CD4-positive, alpha-beta T cell (primary cell): ENCODE data around the gene RAI1. TPM values are rescaled to one million over a fixed set of nuclear protein-coding genes. Genes with fewer than 3 reads are reported as not detected.
A peak's percentile ranks its signal among the peaks of the same experiment; 100 is the strongest.

Source experiments
- ATAC-seq: fragments of 200-7000 bp; cut with Tn5 transposase; one replicate; pipeline ENCODE4 v1.10.0; 2022; ENCODE audit warnings: mild to moderate bottlenecking; ENCODE audit not compliant: poor library complexity
- CTCF ChIA-PET: fragments of 350-600 bp; sonication (Branson Sonifier 250); formaldehyde crosslinking; loops from one replicate; lab custom pipeline; 2021; ENCODE audit warnings: antibody characterized with exemption, inconsistent platforms; lab: Charles Lee
- POLR2A ChIA-PET: fragments of 350-600 bp; sonication (Branson Sonifier 250); formaldehyde crosslinking; loops from one replicate; lab custom pipeline; 2021; ENCODE audit warnings: antibody characterized with exemption, inconsistent platforms; lab: Charles Lee
- DNase-seq, 14 experiments: peaks; one replicate each; pipeline ENCODE4 v3.0.0-alpha.2; 2013 to 2020; ENCODE audit warnings: mixed read lengths in 2 of 14
- H3K27ac ChIP-seq, 2 donors: one replicate each; pipeline versions ENCODE4 v1.5.1 to v1.7.0; 2013; ENCODE audit warnings: low read length in 2 of 2, low read depth in 1 of 2, mild to moderate bottlenecking in 1 of 2
- H3K27me3 ChIP-seq, 2 experiments: 1 replicate in 1 of 2; 2 replicates in 1 of 2; pipeline versions ENCODE4 v1.6.1 to v1.7.0; 2013; ENCODE audit warnings: low read length in 2 of 2, control low read depth in 1 of 2, mild to moderate bottlenecking in 1 of 2, moderate library complexity in 1 of 2; ENCODE audit not compliant: insufficient read depth in 2 of 2, control insufficient read depth in 1 of 2
- H3K36me3 ChIP-seq: one replicate; pipeline ENCODE4 v1.6.1; 2013; ENCODE audit warnings: low read length, control low read depth; ENCODE audit not compliant: insufficient read depth
- H3K4me1 ChIP-seq: one replicate; pipeline ENCODE4 v1.6.1; 2013; ENCODE audit warnings: low read length, control low read depth; ENCODE audit not compliant: insufficient read depth
- H3K4me3 ChIP-seq: one replicate; pipeline ENCODE4 v1.5.1; 2013; ENCODE audit warnings: mild to moderate bottlenecking, low read length, moderate library complexity
- H3K9me3 ChIP-seq, 2 experiments: 1 replicate in 1 of 2; 2 replicates in 1 of 2; pipeline versions ENCODE4 v1.6.1 to v1.7.0; 2013; ENCODE audit warnings: low read length in 2 of 2, mild to moderate bottlenecking in 2 of 2, control low read depth in 1 of 2, moderate library complexity in 1 of 2; ENCODE audit not compliant: control insufficient read depth in 1 of 2, insufficient read depth in 1 of 2
- H3K27ac Mint-ChIP-seq: one replicate; pipeline ENCODE4 v1.8.0; 2020; ENCODE audit warnings: mixed read lengths
- H3K27me3 Mint-ChIP-seq: one replicate; pipeline ENCODE4 v1.8.0; 2021; ENCODE audit warnings: mixed read lengths
- H3K36me3 Mint-ChIP-seq: one replicate; pipeline ENCODE4 v1.8.0; 2021; ENCODE audit warnings: low read depth, mixed read lengths
- H3K4me1 Mint-ChIP-seq: one replicate; pipeline ENCODE4 v1.8.0; 2021; ENCODE audit warnings: low read depth, mixed read lengths
- H3K4me3 Mint-ChIP-seq: one replicate; pipeline ENCODE4 v1.8.0; 2020; ENCODE audit warnings: mild to moderate bottlenecking, mixed read lengths
- H3K9me3 Mint-ChIP-seq: one replicate; pipeline ENCODE4 v1.8.0; 2020; ENCODE audit warnings: mixed read lengths
- intact Hi-C, 2 experiments: fragments of 100-400 bp; cut with DNase I in 1 of 2; cut with micrococcal nuclease in 1 of 2; formaldehyde crosslinking; loops; one replicate each; pipeline versions ENCODE4 v1.15.1 to v1.9.0; 2023 to 2025; cut with DNase I, micrococcal nuclease
- total RNA-seq, 174 experiments: library from RNA in 2 of 174; stranded (reverse) in 2 of 174; gene quantifications; one replicate each; pipeline ENCODE4 v1.2.3 and lab custom pipeline; 2021 to 2026
- TF ChIP-seq, protein P1 (sequence below): fragments of 200-600 bp; IDR thresholded peaks from one replicate; pipeline ENCODE4 v1.8.0; 2022; ENCODE audit warnings: antibody characterized with exemption, mild to moderate bottlenecking

RAI1 gene
- total RNA-seq, 2 experiments from 2014 or later: 19.3 to 25.2 TPM

DNA sequence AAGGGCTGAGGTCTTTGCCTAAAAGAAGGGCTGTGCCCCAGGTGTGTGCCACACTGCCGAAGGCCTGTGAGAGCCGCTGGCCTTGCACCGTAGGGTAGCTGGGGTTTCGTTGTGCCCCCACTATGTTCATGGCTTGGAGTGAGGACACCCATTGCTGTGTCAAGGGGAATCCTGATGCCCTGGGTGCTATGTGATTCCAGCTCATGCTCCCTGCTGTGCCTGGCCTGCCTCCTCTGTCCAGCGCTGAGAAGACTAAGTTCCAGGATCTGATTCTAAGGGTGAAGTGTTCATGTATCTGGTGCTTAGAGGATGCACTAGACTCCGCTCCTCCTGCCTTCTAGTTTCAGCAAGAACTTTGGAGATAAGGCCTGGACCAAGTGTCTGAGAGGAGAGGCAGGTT is 108.2 kb downstream of the RAI1 start:
- CTCF ChIA-PET: no interaction called here
- H3K4me1 Mint-ChIP-seq: peaks cover 38% of the 10 kb centered on the region
- Histone ChIP-seq H3K4me1 (peaks cover 40% of the 10 kb centered on the region), H3K27ac (no peak overlapping the region), H3K9me3 (no peaks in the 10 kb centered on the region), H3K36me3 (peaks cover 6% of the 10 kb centered on the region), H3K27me3 (no peaks in the 10 kb centered on the region), H3K4me3 (no peak overlapping the region)
- no peaks in the 10 kb centered on the region for H3K27me3 Mint-ChIP-seq
- H3K9me3 Mint-ChIP-seq: no peaks in the 10 kb centered on the region
- no peak overlapping the region for H3K27ac Mint-ChIP-seq
- POLR2A ChIA-PET: no interaction called here
- ATAC-seq (no peak), DNase-seq (no peak)
- no peak overlapping the region for H3K4me3 Mint-ChIP-seq
- intact Hi-C loops: loop anchor here in 1 of 2 experiments (10.0 kb wide), 1 partner anchor 95 kb away; no protein-coding TSS in a partner anchor
- no peaks in the 10 kb centered on the region for H3K36me3 Mint-ChIP-seq
- TF ChIP-seq, protein P1, sequence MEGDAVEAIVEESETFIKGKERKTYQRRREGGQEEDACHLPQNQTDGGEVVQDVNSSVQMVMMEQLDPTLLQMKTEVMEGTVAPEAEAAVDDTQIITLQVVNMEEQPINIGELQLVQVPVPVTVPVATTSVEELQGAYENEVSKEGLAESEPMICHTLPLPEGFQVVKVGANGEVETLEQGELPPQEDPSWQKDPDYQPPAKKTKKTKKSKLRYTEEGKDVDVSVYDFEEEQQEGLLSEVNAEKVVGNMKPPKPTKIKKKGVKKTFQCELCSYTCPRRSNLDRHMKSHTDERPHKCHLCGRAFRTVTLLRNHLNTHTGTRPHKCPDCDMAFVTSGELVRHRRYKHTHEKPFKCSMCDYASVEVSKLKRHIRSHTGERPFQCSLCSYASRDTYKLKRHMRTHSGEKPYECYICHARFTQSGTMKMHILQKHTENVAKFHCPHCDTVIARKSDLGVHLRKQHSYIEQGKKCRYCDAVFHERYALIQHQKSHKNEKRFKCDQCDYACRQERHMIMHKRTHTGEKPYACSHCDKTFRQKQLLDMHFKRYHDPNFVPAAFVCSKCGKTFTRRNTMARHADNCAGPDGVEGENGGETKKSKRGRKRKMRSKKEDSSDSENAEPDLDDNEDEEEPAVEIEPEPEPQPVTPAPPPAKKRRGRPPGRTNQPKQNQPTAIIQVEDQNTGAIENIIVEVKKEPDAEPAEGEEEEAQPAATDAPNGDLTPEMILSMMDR: no peak

DNA sequence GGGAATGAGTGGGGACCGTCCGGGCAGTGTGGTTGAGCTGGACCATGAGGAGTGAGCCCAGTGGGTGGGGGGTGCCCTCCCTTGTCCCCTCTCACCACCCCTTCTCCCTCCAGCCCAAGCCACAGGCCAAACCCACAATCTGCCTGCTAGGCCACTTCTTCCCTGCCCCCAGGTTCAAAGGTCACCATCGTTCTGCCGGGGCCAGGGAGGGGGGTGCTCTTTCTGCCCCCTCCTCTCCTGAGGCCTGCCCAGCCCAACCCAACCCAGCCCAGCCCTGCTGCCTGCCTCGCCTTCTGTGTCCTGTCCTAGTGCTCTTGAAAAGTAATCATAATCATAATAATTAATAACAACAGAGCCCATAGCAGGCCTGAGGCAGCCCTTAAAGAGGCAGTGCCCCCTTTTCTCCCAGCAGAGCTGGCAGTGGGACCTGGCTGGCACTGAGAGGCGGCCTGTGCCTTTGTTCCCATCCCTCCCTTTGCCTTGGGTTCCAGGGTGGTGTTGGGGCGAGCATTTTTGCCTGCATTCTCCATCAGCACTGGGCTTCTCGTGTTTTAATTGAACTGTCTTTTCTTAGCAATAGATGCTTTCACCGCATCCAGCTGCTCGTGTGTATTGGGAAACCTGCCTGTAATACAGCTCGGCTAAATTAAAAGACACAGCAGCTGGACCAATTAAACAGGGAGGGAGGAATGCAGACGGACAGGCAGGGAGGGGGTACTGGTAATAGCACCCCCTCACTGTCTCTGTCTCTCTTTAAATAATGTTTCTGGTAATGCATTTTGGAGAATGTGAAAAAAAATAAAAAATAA is 108.8 kb downstream of the RAI1 start:
- DNase-seq (no peak), ATAC-seq (no peak)
- H3K4me1 Mint-ChIP-seq: peaks cover 32% of the 10 kb centered on the region
- peak overlapping the region in 1 of 2 donors; percentile 27 for H3K27ac ChIP-seq
- peaks cover 12% of the 10 kb centered on the region for H3K36me3 ChIP-seq
- no peak overlapping the region for H3K4me3 ChIP-seq
- TF ChIP-seq, protein P1: no peak
- peaks cover 38% of the 10 kb centered on the region for H3K4me1 ChIP-seq
- no peaks in the 10 kb centered on the region for H3K9me3 Mint-ChIP-seq
- H3K9me3 ChIP-seq: no peaks in the 10 kb centered on the region
- H3K4me3 Mint-ChIP-seq: no peak overlapping the region
- ChIA-PET CTCF (no interaction called here), POLR2A (no interaction called here)
- H3K27me3 ChIP-seq: no peaks in the 10 kb centered on the region
- H3K27me3 Mint-ChIP-seq: no peaks in the 10 kb centered on the region
- intact Hi-C loops: loop anchor here (5.0 to 10.0 kb wide), 4 partner anchors 33 to 108 kb away; partner anchors contain the start of gene RAI1 (in 1 of the 2)
- H3K36me3 Mint-ChIP-seq: no peaks in the 10 kb centered on the region
- peak overlapping the region; percentile 49 for H3K27ac Mint-ChIP-seq

DNA sequence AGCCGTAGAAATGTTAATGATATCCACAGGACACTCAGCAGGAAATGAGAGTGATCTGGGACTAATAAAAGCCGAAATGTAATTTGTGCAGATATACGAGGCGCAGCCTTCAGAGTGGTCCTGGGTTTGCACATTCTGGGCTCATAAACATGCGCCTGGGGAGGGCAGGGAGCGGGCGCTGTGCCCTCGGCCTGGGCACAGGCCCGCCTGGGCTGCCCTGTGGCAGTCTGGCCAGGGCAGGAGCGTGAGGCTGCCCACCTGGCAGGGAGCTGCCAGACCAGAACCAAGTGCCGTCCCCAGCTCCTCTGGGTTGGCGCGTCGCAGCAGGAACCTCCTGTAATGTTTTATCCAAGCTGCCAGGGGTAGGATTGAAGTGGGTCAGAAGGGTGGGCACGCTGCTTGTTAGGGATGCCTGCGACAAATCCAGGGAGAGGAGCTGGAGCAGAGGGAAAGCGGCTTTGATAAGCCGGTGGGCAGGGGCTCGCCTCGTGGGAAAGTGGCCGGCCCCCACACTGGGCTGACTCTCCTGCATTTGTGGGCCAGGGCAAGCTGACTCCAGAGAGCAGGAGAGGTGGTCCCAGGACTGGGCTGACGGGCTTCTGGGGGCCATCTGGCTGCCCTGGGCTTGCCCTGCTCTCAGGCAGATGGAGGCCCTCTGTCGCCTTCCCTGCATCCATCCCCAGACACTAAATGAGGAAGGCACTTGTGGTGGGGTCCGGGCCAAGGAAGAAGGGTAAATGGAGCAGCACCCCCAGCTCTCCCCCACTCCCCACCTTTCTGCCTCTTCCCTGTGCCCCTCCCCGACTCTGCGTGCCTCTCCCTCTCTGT is 109.6 kb downstream of the RAI1 start:
- ChIA-PET CTCF (no interaction called here), POLR2A (no interaction called here)
- TF ChIP-seq, protein P1: no peak
- intact Hi-C loops: loop anchor here (5.0 kb wide), 3 partner anchors 34 to 109 kb away; partner anchors contain the start of gene RAI1 (in 1 of the 2)
- Histone ChIP-seq H3K27me3 (no peaks in the 10 kb centered on the region), H3K27ac (peak overlapping the region in 1 of 2 donors; percentile 58), H3K9me3 (no peaks in the 10 kb centered on the region), H3K4me1 (peaks cover 32% of the 10 kb centered on the region), H3K36me3 (peaks cover 18% of the 10 kb centered on the region), H3K4me3 (no peak overlapping the region)
- Mint-ChIP-seq H3K9me3 (no peaks in the 10 kb centered on the region), H3K27me3 (no peaks in the 10 kb centered on the region), H3K36me3 (no peaks in the 10 kb centered on the region), H3K27ac (peak overlapping the region; percentile 49), H3K4me3 (no peak overlapping the region), H3K4me1 (peaks cover 25% of the 10 kb centered on the region)
- DNase-seq (no peak), ATAC-seq (no peak)
